Pancreas (tissue), 10 donors: ENCODE data around the gene OR1F1. TPM values are rescaled to one million over a fixed set of nuclear protein-coding genes. Genes with fewer than 3 reads are reported as not detected.
"Not testable (repeated sequence)": the region's sequence is repeated elsewhere in the genome, so short reads cannot be mapped to it uniquely, and the experiment has no call there.

Experiments
- ATAC-seq, 4 donors: fragments of 200-7000 bp; cut with Tn5 transposase; one replicate each; pipeline versions ENCODE4 v1.8.0 to v1.9.1; 2020; ENCODE audit warnings: mild to moderate bottlenecking in 4 of 4, moderate library complexity in 4 of 4
- DNase-seq, 6 donors: peaks; one replicate each; pipeline ENCODE4 v3.0.0-alpha.2; 2020
- FAIRE-seq: peaks from 2 replicates; lab custom pipeline; 2012; peaks lifted over from hg19 to GRCh38; lab: Jason Lieb, UNC
- H3K27ac ChIP-seq, 4 donors: fragments of 200-600 bp; sonication (generic); 1 replicate in 3 of 4; 2 replicates in 1 of 4; pipeline versions ENCODE4 v1.5.0 to v1.8.0; 2020
- H3K27me3 ChIP-seq, 4 donors: fragments of 200-600 bp; one replicate each; pipeline ENCODE4 v1.8.0; 2021
- H3K36me3 ChIP-seq, 3 donors: fragments of 200-600 bp; sonication (generic) in 1 of 3; one replicate each; pipeline versions ENCODE4 v1.5.0 to v1.8.0; 2020 to 2021
- H3K4me1 ChIP-seq, 3 donors: fragments of 200-600 bp; one replicate each; pipeline ENCODE4 v1.8.0; 2021
- H3K4me3 ChIP-seq, 4 donors: fragments of 200-600 bp; sonication (generic) in 2 of 4; one replicate each; pipeline versions ENCODE4 v1.5.0 to v1.8.0; 2020 to 2021
- H3K9me3 ChIP-seq, 4 donors: fragments of 200-600 bp; one replicate each; pipeline ENCODE4 v1.8.0; 2021
- CTCF ChIP-seq, 4 donors: fragments of 200-600 bp; sonication (generic) in 3 of 4; IDR thresholded peaks; one replicate each; pipeline versions ENCODE4 v1.5.0 to v1.8.0; 2021; ENCODE audit warnings: antibody characterized with exemption in 4 of 4
- WGBS, 2 donors: extraction: QIAGEN DNeasy Blood & Tissue Kit; methylation state at CpG; one replicate each; pipeline ENCODE4 v1.1.7; 2013; 5-methylcytosine and 5-hydroxymethylcytosine counted together
- intact Hi-C, 3 donors: fragments of 100-400 bp; cut with DNase I; formaldehyde crosslinking; loops; one replicate each; pipeline versions ENCODE4 v1.11.1 to v1.14.2; 2022
- polyA plus RNA-seq, 2 donors: library from polyadenylated mRNA; stranded (reverse); fragments of 200-250 nt; gene quantifications; one replicate each; pipeline ENCODE4 v1.2.3, GENCODE V29; 2013
- total RNA-seq, 6 donors: library from RNA; stranded (reverse); fragmentation: NEBNext Ultra II Directional in 4 of 6; extraction: Animal tissue kit (Norgen Biotek cat#: 25700) in 4 of 6; gene quantifications; one replicate each; pipeline versions ENCODE4 v1.2.1 to v1.2.4, GENCODE V29; 2021 to 2023
- donor health status: healthy with polysubstance abuse.
- donor health status: DM: no; HTN: no; CAD: no; lungs with moderate emphysema.
- donor health status: DM: no; HTN: no; CAD: no.
- donor health status: control.
- donor health status: control.
- donor health status: Bipolar disorder and iron deficiency.
- donor health status: DM: yes; HTN: yes; CAD: no.
- donor health status: DM: no; HTN: no; CAD: no.
- donor health status: DM: no; HTN: no; CAD: no.
- donor health status: DM: yes; HTN: yes; CAD: no.

Gene OR1F1
- total and polyA plus RNA-seq, 8 donors = not detected

- H3K27ac ChIP-seq = no peak overlapping the region
- H3K9me3 ChIP-seq = no peaks in the 10 kb centered on the region
- no peaks in the 10 kb centered on the region for H3K36me3 ChIP-seq
- WGBS, 2 donors = 63 to 70% methylated on average over 13 of the region's 13 CpGs
- FAIRE-seq = no peak
- TF ChIP-seq CTCF (IDR thresholded peaks at IDR 0.05) = no peak
- intact Hi-C loops = no loop called here
- no peaks in the 10 kb centered on the region for H3K4me1 ChIP-seq
- no peak overlapping the region for H3K4me3 ChIP-seq
- no peak for DNase-seq
- peaks cover 0 to 23% (median 3%) of the 10 kb centered on the region in 4 donors for H3K27me3 ChIP-seq
- no peak for ATAC-seq
Measured at GRCh38 chr16:3198334-3199072, 10.5 kb downstream of the OR1F1 start.

GRCh38 chr16:3202903-3203539, 15.0 kb downstream of the OR1F1 start:
- TF ChIP-seq CTCF (IDR thresholded peaks at IDR 0.05) = no peak
- intact Hi-C loops = no loop called here
- 55 to 67% methylated on average over 6 of the region's 6 CpGs for WGBS, 2 donors
- Histone ChIP-seq H3K36me3 (no peaks in the 10 kb centered on the region), H3K27me3 (no peaks in the 10 kb centered on the region), H3K27ac (no peak overlapping the region), H3K9me3 (no peaks in the 10 kb centered on the region), H3K4me3 (no peak overlapping the region), H3K4me1 (no peaks in the 10 kb centered on the region)
- FAIRE-seq (no peak), DNase-seq (no peak), ATAC-seq (no peak)

GRCh38 chr16:3205939-3206338, 17.9 kb downstream of the OR1F1 start:
- intact Hi-C loops, H3K4me1 ChIP-seq, H3K27ac ChIP-seq, H3K9me3 ChIP-seq, FAIRE-seq, H3K27me3 ChIP-seq, ATAC-seq, DNase-seq, H3K4me3 ChIP-seq, H3K36me3 ChIP-seq: not testable (repeated sequence)
- 35% methylated on average over 3 of the region's 3 CpGs for whole genome bisulfite sequencing, 2 donors

- no peaks in the 10 kb centered on the region for H3K9me3 ChIP-seq
Measured at GRCh38 chr16:3207086-3207953, 19.3 kb downstream of the OR1F1 start.

More at GRCh38 chr16:3207086-3207953, 19.3 kb downstream of the OR1F1 start:
- peaks cover 0 to 3% (median 0%) of the 10 kb centered on the region in 4 donors for H3K27me3 ChIP-seq
- H3K4me3 ChIP-seq = no peak overlapping the region
- intact Hi-C loops = no loop called here
- TF ChIP-seq CTCF (IDR thresholded peaks at IDR 0.05) = no peak
- FAIRE-seq (no peak), DNase-seq (no peak), ATAC-seq (no peak)
- 58 to 72% methylated on average over 19 of the region's 19 CpGs for WGBS, 2 donors
- H3K36me3 ChIP-seq = no peaks in the 10 kb centered on the region
- no peaks in the 10 kb centered on the region for H3K4me1 ChIP-seq
- no peak overlapping the region for H3K27ac ChIP-seq
